CD8-positive, alpha-beta memory T cell (primary cell): ENCODE data around the gene CDH23. TPM values are rescaled to one million over a fixed set of nuclear protein-coding genes. Genes with fewer than 3 reads are reported as not detected.
A peak's percentile ranks its signal among the peaks of the same experiment; 100 is the strongest.

Source experiments
- CTCF ChIA-PET: fragments of 350-600 bp; sonication (Branson Sonifier 250); formaldehyde crosslinking; loops from one replicate; lab custom pipeline; 2021; ENCODE audit warnings: antibody characterized with exemption; lab: Charles Lee
- POLR2A ChIA-PET: fragments of 350-600 bp; sonication (Branson Sonifier 250); formaldehyde crosslinking; loops from one replicate; lab custom pipeline; 2021; ENCODE audit warnings: antibody characterized with exemption; lab: Charles Lee
- DNase-seq, 5 donors: peaks; one replicate each; pipeline versions ENCODE4 v3.0.0 to v3.0.0-alpha.2; 2020 to 2022; ENCODE audit warnings: mixed read lengths in 1 of 5
- H3K27ac ChIP-seq: one replicate; pipeline ENCODE4 v1.7.0; 2013; ENCODE audit warnings: low read depth, mild to moderate bottlenecking, low read length, moderate library complexity
- H3K27me3 ChIP-seq: 2 replicates; pipeline ENCODE4 v1.7.0; 2013; ENCODE audit warnings: low read length, mild to moderate bottlenecking; ENCODE audit not compliant: insufficient read depth, poor library complexity, severe bottlenecking
- H3K36me3 ChIP-seq: 2 replicates; pipeline ENCODE4 v1.7.0; 2013; ENCODE audit warnings: mild to moderate bottlenecking, low read length, moderate library complexity; ENCODE audit not compliant: insufficient read depth
- H3K4me1 ChIP-seq: 2 replicates; pipeline ENCODE4 v1.7.0; 2013; ENCODE audit warnings: mild to moderate bottlenecking, low read length, moderate library complexity; ENCODE audit not compliant: insufficient read depth
- H3K4me3 ChIP-seq: 2 replicates; pipeline ENCODE4 v1.7.0; 2013; ENCODE audit warnings: mild to moderate bottlenecking, low read length
- H3K9me3 ChIP-seq: 2 replicates; pipeline ENCODE4 v1.7.0; 2013; ENCODE audit warnings: mild to moderate bottlenecking, low read length
- H3K27ac Mint-ChIP-seq, 8 donors: one replicate each; pipeline ENCODE4 v1.8.0; 2020 to 2021; ENCODE audit warnings: mixed read lengths in 8 of 8, mild to moderate bottlenecking in 6 of 8, inconsistent platforms in 3 of 8, moderate library complexity in 3 of 8
- H3K27me3 Mint-ChIP-seq, 2 donors: one replicate each; pipeline ENCODE4 v1.8.0; 2020 to 2021; ENCODE audit warnings: mixed read lengths in 2 of 2, mild to moderate bottlenecking in 1 of 2, moderate library complexity in 1 of 2
- H3K36me3 Mint-ChIP-seq, 3 donors: one replicate each; pipeline ENCODE4 v1.8.0; 2020 to 2021; ENCODE audit warnings: mixed read lengths in 3 of 3, inconsistent platforms in 1 of 3, mild to moderate bottlenecking in 1 of 3
- H3K4me1 Mint-ChIP-seq, 3 donors: one replicate each; pipeline ENCODE4 v1.8.0; 2020 to 2021; ENCODE audit warnings: mixed read lengths in 3 of 3, inconsistent platforms in 1 of 3, mild to moderate bottlenecking in 1 of 3
- H3K4me3 Mint-ChIP-seq, 7 donors: one replicate each; pipeline ENCODE4 v1.8.0; 2020 to 2021; ENCODE audit warnings: mixed read lengths in 7 of 7, mild to moderate bottlenecking in 6 of 7, moderate library complexity in 4 of 7, inconsistent platforms in 2 of 7
- H3K9me3 Mint-ChIP-seq, 5 donors: one replicate each; pipeline ENCODE4 v1.8.0; 2020 to 2022; ENCODE audit warnings: mixed read lengths in 5 of 5, mild to moderate bottlenecking in 3 of 5, moderate library complexity in 2 of 5, inconsistent platforms in 1 of 5
- polyA plus RNA-seq: library from polyadenylated mRNA; unstranded; fragments of 300-500 nt; fragmentation: Illumina TruSeq; gene quantifications from one replicate; pipeline ENCODE4 v1.2.3, GENCODE V29; 2021
- total RNA-seq, 2 experiments: library from RNA; stranded (reverse); gene quantifications; one replicate each; pipeline ENCODE4 v1.2.3, GENCODE V29; 2021

The CDH23 gene
- total and polyA plus RNA-seq, 3 experiments from 2014 or later, result 0.74 to 2.0 (median 0.78) TPM

- CTCF ChIA-PET, result interaction anchor here (6.1 to 11.1 kb wide), 2 partner anchors 14 to 62 kb away, joined by 47 to 160 read pairs; partner anchors contain the start of gene VSIR
- DNase-seq, result no peak
- Histone ChIP-seq H3K4me3 (no peak overlapping the region), H3K4me1 (peaks cover 52% of the 10 kb centered on the region), H3K36me3 (no peaks in the 10 kb centered on the region), H3K27me3 (no peaks in the 10 kb centered on the region), H3K27ac (no peak overlapping the region), H3K9me3 (no peaks in the 10 kb centered on the region)
- peaks cover 58 to 75% (median 59%) of the 10 kb centered on the region in 3 donors for H3K4me1 Mint-ChIP-seq
- no peak overlapping the region for H3K4me3 Mint-ChIP-seq
- peak overlapping the region in 4 of 8 donors; percentile 63 to 95 (median 75) for H3K27ac Mint-ChIP-seq
- no peaks in the 10 kb centered on the region for H3K27me3 Mint-ChIP-seq
- no peaks in the 10 kb centered on the region for H3K36me3 Mint-ChIP-seq
- POLR2A ChIA-PET, result interaction anchor here (1.1 kb wide), 1 partner anchor 15 kb away, joined by 3 read pairs; no protein-coding TSS in a partner anchor
- no peaks in the 10 kb centered on the region for H3K9me3 Mint-ChIP-seq
Observed at GRCh38 chr10:71710519-71710918, 313.8 kb downstream of the CDH23 start.

GRCh38 chr10:71711052-71711623 is 314.4 kb downstream of the CDH23 start:
- DNase-seq, result no peak
- Mint-ChIP-seq H3K9me3 (no peaks in the 10 kb centered on the region), H3K27me3 (no peaks in the 10 kb centered on the region), H3K36me3 (no peaks in the 10 kb centered on the region), H3K27ac (peak overlapping the region in 7 of 8 donors; percentile 68 to 100 (median 99)), H3K4me3 (no peak overlapping the region), H3K4me1 (peaks cover 62 to 81% (median 63%) of the 10 kb centered on the region in 3 donors)
- H3K4me1 ChIP-seq, result peaks cover 58% of the 10 kb centered on the region
- no peak overlapping the region for H3K27ac ChIP-seq
- no peaks in the 10 kb centered on the region for H3K36me3 ChIP-seq
- CTCF ChIA-PET, result interaction anchor here (1.1 to 11.1 kb wide), 7 partner anchors 15 to 62 kb away, joined by 3 to 160 read pairs (median 8); partner anchors contain the start of gene VSIR
- H3K27me3 ChIP-seq, result no peaks in the 10 kb centered on the region
- no peak overlapping the region for H3K4me3 ChIP-seq
- POLR2A ChIA-PET, result interaction anchor here (0.6 to 1.1 kb wide), 2 partner anchors 15 to 378 kb away, joined by 3 to 4 read pairs; no protein-coding TSS in a partner anchor
- H3K9me3 ChIP-seq, result no peaks in the 10 kb centered on the region

- H3K4me1 ChIP-seq, result peaks cover 67% of the 10 kb centered on the region
- Mint-ChIP-seq H3K4me1 (peaks cover 60 to 90% (median 67%) of the 10 kb centered on the region in 3 donors), H3K27ac (peak overlapping the region; percentile 97 to 100 (median 99)), H3K27me3 (no peaks in the 10 kb centered on the region), H3K36me3 (no peaks in the 10 kb centered on the region), H3K9me3 (no peaks in the 10 kb centered on the region), H3K4me3 (peak overlapping the region in 6 of 7 donors; percentile 36 to 90 (median 87))
- POLR2A ChIA-PET, result interaction anchor here (0.6 to 2.0 kb wide), 5 partner anchors 15 to 61 kb away, joined by 3 to 10 read pairs (median 5); partner anchors contain the start of gene VSIR
- CTCF ChIA-PET, result interaction anchor here (0.9 to 11.1 kb wide), 11 partner anchors 11 to 61 kb away, joined by 3 to 160 read pairs (median 4); partner anchors contain the start of gene VSIR
- no peak overlapping the region for H3K4me3 ChIP-seq
- no peak overlapping the region for H3K27ac ChIP-seq
- H3K27me3 ChIP-seq, result no peaks in the 10 kb centered on the region
- H3K9me3 ChIP-seq, result no peaks in the 10 kb centered on the region
- no peak for DNase-seq
- no peaks in the 10 kb centered on the region for H3K36me3 ChIP-seq
Observed at GRCh38 chr10:71712170-71712569, 315.4 kb downstream of the CDH23 start.

GRCh38 chr10:71712572-71713134 is 315.9 kb downstream of the CDH23 start:
- H3K4me1 ChIP-seq, result peaks cover 68% of the 10 kb centered on the region
- peak overlapping the region; percentile 66 for H3K27ac ChIP-seq
- CTCF ChIA-PET, result interaction anchor here (0.7 to 11.1 kb wide), 13 partner anchors 12 to 99 kb away, joined by 3 to 160 read pairs (median 4); partner anchors contain the start of gene VSIR
- H3K27me3 ChIP-seq, result no peaks in the 10 kb centered on the region
- Mint-ChIP-seq H3K27ac (peak overlapping the region; percentile 97 to 100 (median 99)), H3K4me3 (peak overlapping the region; percentile 36 to 90 (median 86)), H3K4me1 (peaks cover 60 to 91% (median 68%) of the 10 kb centered on the region in 3 donors), H3K9me3 (no peaks in the 10 kb centered on the region), H3K36me3 (no peaks in the 10 kb centered on the region), H3K27me3 (no peaks in the 10 kb centered on the region)
- H3K9me3 ChIP-seq, result no peaks in the 10 kb centered on the region
- peak in 4 of 5 donors; percentile 29 to 74 (median 63) for DNase-seq
- peak overlapping the region; percentile 36 for H3K4me3 ChIP-seq
- POLR2A ChIA-PET, result interaction anchor here (0.6 to 2.0 kb wide), 7 partner anchors 15 to 63 kb away, joined by 3 to 10 read pairs (median 3); partner anchors contain the start of gene VSIR
- H3K36me3 ChIP-seq, result no peaks in the 10 kb centered on the region

- ChIA-PET CTCF (interaction anchor here (0.7 to 11.1 kb wide), 11 partner anchors 7 to 98 kb away, joined by 3 to 160 read pairs (median 4); partner anchors contain the start of gene VSIR), POLR2A (interaction anchor here (1.0 to 2.0 kb wide), 6 partner anchors 14 to 62 kb away, joined by 3 to 10 read pairs (median 4); partner anchors contain the start of gene VSIR)
- peak overlapping the region; percentile 73 to 90 (median 88) for H3K4me3 Mint-ChIP-seq
- Histone ChIP-seq H3K4me1 (peaks cover 61% of the 10 kb centered on the region), H3K36me3 (no peaks in the 10 kb centered on the region), H3K27me3 (no peaks in the 10 kb centered on the region), H3K9me3 (no peaks in the 10 kb centered on the region), H3K27ac (peak overlapping the region; percentile 66), H3K4me3 (peak overlapping the region; percentile 36)
- peak in 4 of 5 donors; percentile 27 to 62 (median 46) for DNase-seq
- no peaks in the 10 kb centered on the region for H3K27me3 Mint-ChIP-seq
- H3K36me3 Mint-ChIP-seq, result no peaks in the 10 kb centered on the region
- H3K27ac Mint-ChIP-seq, result peak overlapping the region; percentile 97 to 100 (median 99)
- peaks cover 56 to 86% (median 62%) of the 10 kb centered on the region in 3 donors for H3K4me1 Mint-ChIP-seq
- H3K9me3 Mint-ChIP-seq, result no peaks in the 10 kb centered on the region
Observed at GRCh38 chr10:71713135-71714030, 316.7 kb downstream of the CDH23 start.

GRCh38 chr10:71714031-71714410 is 317.3 kb downstream of the CDH23 start:
- CTCF ChIA-PET, result interaction anchor here (0.8 to 11.1 kb wide), 9 partner anchors 8 to 97 kb away, joined by 3 to 160 read pairs (median 4); partner anchors contain the start of gene VSIR
- peak overlapping the region; percentile 16 for H3K4me3 ChIP-seq
- H3K36me3 Mint-ChIP-seq, result no peaks in the 10 kb centered on the region

GRCh38 chr10:71714592-71714991 is 317.9 kb downstream of the CDH23 start:
- POLR2A ChIA-PET, result interaction anchor here (1.3 kb wide), 1 partner anchor 8 kb away, joined by 3 read pairs; no protein-coding TSS in a partner anchor
- Mint-ChIP-seq H3K27ac (peak overlapping the region; percentile 97 to 100 (median 99)), H3K4me3 (peak overlapping the region; percentile 73 to 90 (median 87)), H3K36me3 (no peaks in the 10 kb centered on the region), H3K9me3 (no peaks in the 10 kb centered on the region), H3K4me1 (peaks cover 50 to 78% (median 55%) of the 10 kb centered on the region in 3 donors), H3K27me3 (no peaks in the 10 kb centered on the region)
- H3K4me3 ChIP-seq, result peak overlapping the region; percentile 16
- H3K4me1 ChIP-seq, result peaks cover 55% of the 10 kb centered on the region
- no peaks in the 10 kb centered on the region for H3K36me3 ChIP-seq
- peak overlapping the region; percentile 66 for H3K27ac ChIP-seq
- DNase-seq, result no peak
- CTCF ChIA-PET, result interaction anchor here (0.8 to 11.1 kb wide), 5 partner anchors 8 to 58 kb away, joined by 4 to 160 read pairs (median 24); partner anchors contain the start of gene VSIR
- H3K9me3 ChIP-seq, result no peaks in the 10 kb centered on the region
- no peaks in the 10 kb centered on the region for H3K27me3 ChIP-seq

More at GRCh38 chr10:71714031-71714410, 317.3 kb downstream of the CDH23 start:
- Mint-ChIP-seq H3K4me3 (peak overlapping the region; percentile 73 to 90 (median 87)), H3K4me1 (peaks cover 53 to 84% (median 59%) of the 10 kb centered on the region in 3 donors), H3K9me3 (no peaks in the 10 kb centered on the region), H3K27ac (peak overlapping the region; percentile 97 to 100 (median 99)), H3K27me3 (no peaks in the 10 kb centered on the region)
- no peaks in the 10 kb centered on the region for H3K27me3 ChIP-seq
- H3K4me1 ChIP-seq, result peaks cover 55% of the 10 kb centered on the region
- POLR2A ChIA-PET, result interaction anchor here (1.3 to 2.0 kb wide), 2 partner anchors 9 to 13 kb away, joined by 3 to 10 read pairs; no protein-coding TSS in a partner anchor
- H3K36me3 ChIP-seq, result no peaks in the 10 kb centered on the region
- no peaks in the 10 kb centered on the region for H3K9me3 ChIP-seq
- peak overlapping the region; percentile 66 for H3K27ac ChIP-seq
- DNase-seq, result no peak
